GM12865 (cell line): ENCODE measurements around the gene DOK6.
A peak's percentile ranks its signal among the peaks of the same experiment; 100 is the strongest.

ENCODE experiments used
- DNase-seq: peaks from one replicate; pipeline ENCODE4 v3.0.0; 2010; ENCODE audit warnings: low read depth
- H3K4me3 ChIP-seq: 2 replicates; pipeline ENCODE4 v1.5.1; 2011; ENCODE audit warnings: mild to moderate bottlenecking, low read depth, low read length, control low read depth
- CTCF ChIP-seq: IDR thresholded peaks from 2 replicates; pipeline ENCODE4 v1.5.1; 2011; ENCODE audit warnings: low read length, control low read depth, low read depth, inconsistent platforms; ENCODE audit not compliant: insufficient read depth; ENCODE audit errors: missing control alignments

Gene DOK6

GRCh38 chr18:69580107-69580506 lies 179.4 kb downstream of the DOK6 start:
- no peak overlapping the region for H3K4me3 ChIP-seq
- DNase-seq = peak; percentile 65

GRCh38 chr18:69584429-69584828 lies 183.7 kb downstream of the DOK6 start:
- H3K4me3 ChIP-seq = no peak overlapping the region
- TF ChIP-seq CTCF = no peak
- DNase-seq = no peak

More at GRCh38 chr18:69580107-69580506, 179.4 kb downstream of the DOK6 start:
- TF ChIP-seq CTCF = no peak

- no peak for TF ChIP-seq CTCF
- no peak overlapping the region for H3K4me3 ChIP-seq
- no peak for DNase-seq
These were observed 185.0 kb downstream of the DOK6 start for GRCh38 chr18:69585696-69586095.

GRCh38 chr18:69586537-69586936 lies 185.8 kb downstream of the DOK6 start:
- TF ChIP-seq CTCF = no peak
- no peak for DNase-seq
- no peak overlapping the region for H3K4me3 ChIP-seq

GRCh38 chr18:69588301-69588700 lies 187.6 kb downstream of the DOK6 start:
- no peak for DNase-seq
- no peak overlapping the region for H3K4me3 ChIP-seq
- TF ChIP-seq CTCF = no peak

GRCh38 chr18:69590150-69590549 lies 189.5 kb downstream of the DOK6 start:
- DNase-seq = no peak
- no peak for TF ChIP-seq CTCF

GRCh38 chr18:69596345-69596744 lies 195.7 kb downstream of the DOK6 start:
- no peak for TF ChIP-seq CTCF
- H3K4me3 ChIP-seq = no peak overlapping the region
- no peak for DNase-seq

More at GRCh38 chr18:69590150-69590549, 189.5 kb downstream of the DOK6 start:
- H3K4me3 ChIP-seq = no peak overlapping the region
